GM12874 (cell line): ENCODE measurements around the gene CSTF1.

ENCODE experiments used
- TF ChIP-seq, protein P1 (sequence below): IDR thresholded peaks from 2 replicates; pipeline ENCODE4 v1.5.1; 2011; ENCODE audit warnings: low read depth, mild to moderate bottlenecking, control low read depth, low read length, moderate library complexity; ENCODE audit not compliant: insufficient read depth

Gene CSTF1

GRCh38 chr20:56426026-56426425 lies 33.6 kb downstream of the CSTF1 start:
- TF ChIP-seq, protein P1, sequence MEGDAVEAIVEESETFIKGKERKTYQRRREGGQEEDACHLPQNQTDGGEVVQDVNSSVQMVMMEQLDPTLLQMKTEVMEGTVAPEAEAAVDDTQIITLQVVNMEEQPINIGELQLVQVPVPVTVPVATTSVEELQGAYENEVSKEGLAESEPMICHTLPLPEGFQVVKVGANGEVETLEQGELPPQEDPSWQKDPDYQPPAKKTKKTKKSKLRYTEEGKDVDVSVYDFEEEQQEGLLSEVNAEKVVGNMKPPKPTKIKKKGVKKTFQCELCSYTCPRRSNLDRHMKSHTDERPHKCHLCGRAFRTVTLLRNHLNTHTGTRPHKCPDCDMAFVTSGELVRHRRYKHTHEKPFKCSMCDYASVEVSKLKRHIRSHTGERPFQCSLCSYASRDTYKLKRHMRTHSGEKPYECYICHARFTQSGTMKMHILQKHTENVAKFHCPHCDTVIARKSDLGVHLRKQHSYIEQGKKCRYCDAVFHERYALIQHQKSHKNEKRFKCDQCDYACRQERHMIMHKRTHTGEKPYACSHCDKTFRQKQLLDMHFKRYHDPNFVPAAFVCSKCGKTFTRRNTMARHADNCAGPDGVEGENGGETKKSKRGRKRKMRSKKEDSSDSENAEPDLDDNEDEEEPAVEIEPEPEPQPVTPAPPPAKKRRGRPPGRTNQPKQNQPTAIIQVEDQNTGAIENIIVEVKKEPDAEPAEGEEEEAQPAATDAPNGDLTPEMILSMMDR: no peak

- TF ChIP-seq, protein P1: no peak
Observed at GRCh38 chr20:56426926-56427325, 34.5 kb downstream of the CSTF1 start.

- TF ChIP-seq, protein P1: no peak
Observed at GRCh38 chr20:56427797-56428196, 35.4 kb downstream of the CSTF1 start.

DNA sequence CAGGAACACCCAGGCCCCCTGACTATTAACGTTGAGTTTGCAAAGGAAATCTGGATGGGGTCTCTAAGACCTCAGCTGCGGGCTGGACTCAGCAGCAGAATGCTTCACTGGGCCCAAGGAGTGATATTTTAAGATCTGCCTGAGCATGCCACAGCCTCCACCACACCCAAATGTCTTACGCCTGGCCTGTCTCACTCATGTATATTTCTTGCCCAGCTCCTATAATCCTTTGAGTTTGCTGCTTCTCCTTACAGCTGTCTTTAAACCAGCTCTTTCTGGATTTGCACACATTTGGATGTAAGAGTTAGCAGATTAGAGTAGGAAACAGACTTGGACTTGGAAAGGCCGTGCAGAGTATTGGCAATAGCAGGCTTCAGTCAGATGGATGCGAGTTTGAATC lies 36.0 kb downstream of the CSTF1 start:
- TF ChIP-seq, protein P1: no peak

GRCh38 chr20:56428881-56429280 lies 36.4 kb downstream of the CSTF1 start:
- TF ChIP-seq, protein P1: no peak

DNA sequence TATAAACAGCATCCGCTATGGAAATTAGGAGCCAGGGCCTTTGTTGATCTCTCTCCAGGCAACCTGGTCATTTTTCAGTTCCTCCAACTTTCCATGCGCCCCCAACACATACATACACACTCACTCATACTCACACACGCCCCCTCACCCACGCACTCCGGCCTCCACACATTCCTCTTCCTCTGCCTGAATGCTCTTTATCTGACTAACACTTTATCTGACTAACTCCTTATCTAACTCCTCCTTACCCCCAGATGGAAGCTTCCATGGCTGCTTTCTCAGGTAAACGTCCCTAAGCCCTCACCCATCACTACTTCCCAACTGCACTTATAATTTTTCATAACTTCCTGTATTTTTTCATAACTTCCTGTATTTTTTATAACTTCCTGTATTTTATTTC lies 37.1 kb downstream of the CSTF1 start:
- TF ChIP-seq, protein P1: no peak

DNA sequence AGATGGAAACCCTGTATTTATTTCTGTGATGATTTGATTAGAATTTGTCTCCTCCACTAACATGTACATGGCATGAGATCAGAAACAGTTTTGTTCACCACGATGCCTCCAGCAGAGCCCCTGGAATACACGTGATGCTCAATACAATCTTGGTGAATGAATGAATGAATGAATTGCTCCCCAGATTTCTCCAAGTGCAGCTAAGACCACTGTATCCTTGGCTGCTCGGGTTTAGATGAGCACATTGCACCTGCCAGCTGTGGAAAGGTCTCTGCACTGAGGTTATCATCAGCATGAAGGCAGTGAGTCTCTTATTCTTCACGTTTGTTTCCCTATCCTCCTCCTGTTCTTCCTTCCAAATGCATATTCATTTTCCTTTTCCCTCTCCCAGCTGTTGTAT lies 37.5 kb downstream of the CSTF1 start:
- TF ChIP-seq, protein P1: no peak

DNA sequence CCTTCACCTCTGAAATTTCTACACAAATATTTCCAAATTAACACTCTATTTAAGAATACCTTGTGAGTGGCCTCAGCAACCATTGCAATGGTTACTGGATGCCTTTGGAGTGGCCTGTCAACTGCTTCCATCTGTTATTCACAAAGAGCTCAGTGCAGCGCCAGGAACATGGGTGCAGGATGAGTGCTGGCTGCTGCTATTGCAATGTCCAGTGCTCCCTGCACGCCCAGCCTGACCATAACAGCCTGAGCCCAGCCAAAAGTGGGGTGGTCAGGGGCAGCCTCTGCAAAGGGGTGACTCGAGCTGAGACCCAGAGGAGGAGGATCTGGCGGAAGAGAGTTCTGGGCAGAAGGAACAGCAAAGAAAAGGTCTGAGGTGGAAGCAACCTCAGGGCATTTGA lies 38.0 kb downstream of the CSTF1 start:
- TF ChIP-seq, protein P1: no peak
